Fibroblast of lung (primary cell): ENCODE measurements around the gene TMEM161B. TPM values are rescaled to one million over a fixed set of nuclear protein-coding genes. Genes with fewer than 3 reads are reported as not detected.

Experiments
- DNase-seq, 2 donors: peaks; one replicate each; pipeline versions ENCODE4 v3.0.0 to v3.0.0-alpha.2; 2010; ENCODE audit warnings: low read depth in 2 of 2
- H2AFZ ChIP-seq: 2 replicates; pipeline ENCODE4 v1.5.1; 2012; ENCODE audit warnings: low read length, control low read depth, inconsistent platforms
- H3K27ac ChIP-seq: 2 replicates; pipeline ENCODE4 v1.5.1; 2011; ENCODE audit warnings: low read length, control low read depth; ENCODE audit not compliant: insufficient read depth
- H3K27me3 ChIP-seq: 2 replicates; pipeline ENCODE4 v1.5.1; 2011; ENCODE audit warnings: mild to moderate bottlenecking, low read length; ENCODE audit not compliant: control insufficient read depth, insufficient read depth
- H3K36me3 ChIP-seq: 2 replicates; pipeline ENCODE4 v1.5.1; 2011; ENCODE audit warnings: low read length; ENCODE audit not compliant: control insufficient read depth, insufficient read depth
- H3K4me1 ChIP-seq: 2 replicates; pipeline ENCODE4 v1.5.1; 2011; ENCODE audit warnings: low read length; ENCODE audit not compliant: control insufficient read depth, insufficient read depth; ENCODE audit errors: extremely low read depth
- H3K4me2 ChIP-seq: 2 replicates; pipeline ENCODE4 v1.5.1; 2011; ENCODE audit warnings: low read length, control low read depth; ENCODE audit not compliant: insufficient read depth; ENCODE audit errors: extremely low read depth
- H3K4me3 ChIP-seq, 4 experiments: fragments of 200-600 bp in 1 of 4; sonication (generic) in 1 of 4; replicated peaks in 1 of 4; 2 replicates each; pipeline ENCODE4 v1.5.1; 2011 to 2016; ENCODE audit warnings: low read length in 4 of 4, low read depth in 3 of 4, mild to moderate bottlenecking in 3 of 4, control low read depth in 2 of 4, inconsistent platforms in 1 of 4, mixed read lengths in 1 of 4; ENCODE audit not compliant: insufficient read depth in 1 of 4; ENCODE audit errors: control extremely low read depth in 1 of 4
- H3K79me2 ChIP-seq: 2 replicates; pipeline ENCODE4 v1.5.1; 2012; ENCODE audit warnings: mild to moderate bottlenecking, low read length, inconsistent platforms; ENCODE audit not compliant: control insufficient read depth, insufficient read depth
- H3K9ac ChIP-seq: 2 replicates; pipeline ENCODE4 v1.5.1; 2011; ENCODE audit warnings: mild to moderate bottlenecking, low read length, control low read depth; ENCODE audit not compliant: insufficient read depth
- H3K9me3 ChIP-seq: 2 replicates; pipeline ENCODE4 v1.5.1; 2012; ENCODE audit warnings: low read depth, low read length; ENCODE audit not compliant: control insufficient read depth, insufficient read depth
- H4K20me1 ChIP-seq: 2 replicates; pipeline ENCODE4 v1.5.1; 2011; ENCODE audit warnings: low read length; ENCODE audit not compliant: control insufficient read depth, insufficient read depth; ENCODE audit errors: extremely low read depth
- CTCF ChIP-seq, 2 donors: IDR thresholded peaks in 1 of 2; conservative IDR thresholded peaks in 1 of 2; 1 replicate in 1 of 2; 2 replicates in 1 of 2; pipeline ENCODE4 v1.5.1; 2011 to 2012; ENCODE audit warnings: low read length in 2 of 2, control low read depth in 1 of 2, inconsistent platforms in 1 of 2, low read depth in 1 of 2, mild to moderate bottlenecking in 1 of 2
- EZH2 ChIP-seq: IDR thresholded peaks from 2 replicates; pipeline ENCODE4 v1.5.1; 2012; ENCODE audit warnings: low read length, control low read depth, mild to moderate bottlenecking; ENCODE audit errors: missing control alignments
- polyA plus RNA-seq, 2 donors: library from polyadenylated mRNA; depleted of rRNA in 1 of 2; stranded (reverse) in 1 of 2; unstranded in 1 of 2; fragments of >200 nt; gene quantifications; 2 replicates each; pipeline ENCODE4 v1.2.1, GENCODE V29; 2011 to 2012; ENCODE audit warnings: missing spikeins in 1 of 2
- total RNA-seq: library from RNA; depleted of rRNA; stranded (reverse); fragments of >200 nt; gene quantifications from 2 replicates; pipeline ENCODE4 v1.2.1, GENCODE V29; 2014

The TMEM161B gene
- total and polyA plus RNA-seq, 2 donors (not counting 1 experiment from before 2014, with no cell fraction given) = 11.5 to 18.3 TPM

- H3K36me3 ChIP-seq = no peaks in the 10 kb centered on the region
- TF ChIP-seq EZH2 (no peak), CTCF (conservative IDR thresholded peaks at IDR 0.05 in 1 of 2, IDR thresholded peaks at IDR 0.05 in 1 of 2; ENCODE audit: low read depth in 1 of 2, low read length in 2 of 2) (no peak)
- no peaks in the 10 kb centered on the region for H3K9me3 ChIP-seq
- H3K27ac ChIP-seq = no peak overlapping the region
- no peak overlapping the region for H3K9ac ChIP-seq
- H3K79me2 ChIP-seq = no peaks in the 10 kb centered on the region
- no peak overlapping the region for H2AFZ ChIP-seq
- no peak for DNase-seq
- H3K4me1 ChIP-seq = no peaks in the 10 kb centered on the region
- H3K4me3 ChIP-seq = no peak overlapping the region
- no peaks in the 10 kb centered on the region for H4K20me1 ChIP-seq
- H3K27me3 ChIP-seq = no peaks in the 10 kb centered on the region
- no peak overlapping the region for H3K4me2 ChIP-seq
Measured at GRCh38 chr5:88214655-88215054, 54.0 kb downstream of the TMEM161B start.

GRCh38 chr5:88207575-88207974, 61.1 kb downstream of the TMEM161B start:
- H3K4me2 ChIP-seq = no peak overlapping the region
- no peaks in the 10 kb centered on the region for H4K20me1 ChIP-seq
- H3K4me1 ChIP-seq = no peaks in the 10 kb centered on the region
- H2AFZ ChIP-seq = no peak overlapping the region
- H3K9me3 ChIP-seq = no peaks in the 10 kb centered on the region
- no peaks in the 10 kb centered on the region for H3K27me3 ChIP-seq
- no peak overlapping the region for H3K4me3 ChIP-seq
- TF ChIP-seq EZH2 (no peak), CTCF (conservative IDR thresholded peaks at IDR 0.05 in 1 of 2, IDR thresholded peaks at IDR 0.05 in 1 of 2; ENCODE audit: low read depth in 1 of 2, low read length in 2 of 2) (no peak)
- no peak overlapping the region for H3K27ac ChIP-seq
- DNase-seq = no peak
- no peaks in the 10 kb centered on the region for H3K36me3 ChIP-seq
- H3K79me2 ChIP-seq = no peaks in the 10 kb centered on the region
- no peak overlapping the region for H3K9ac ChIP-seq

- DNase-seq = peak in 1 of 2 donors; percentile 88
Measured at GRCh38 chr5:88203981-88204750, 64.5 kb downstream of the TMEM161B start.

More at GRCh38 chr5:88203981-88204750, 64.5 kb downstream of the TMEM161B start:
- H3K36me3 ChIP-seq = no peaks in the 10 kb centered on the region
- H2AFZ ChIP-seq = no peak overlapping the region
- H3K4me3 ChIP-seq = no peak overlapping the region
- no peaks in the 10 kb centered on the region for H3K4me1 ChIP-seq
- no peaks in the 10 kb centered on the region for H3K79me2 ChIP-seq
- H3K9ac ChIP-seq = no peak overlapping the region
- TF ChIP-seq EZH2 (no peak), CTCF (conservative IDR thresholded peaks at IDR 0.05 in 1 of 2, IDR thresholded peaks at IDR 0.05 in 1 of 2; ENCODE audit: low read depth in 1 of 2, low read length in 2 of 2) (no peak)
- no peak overlapping the region for H3K27ac ChIP-seq
- H3K9me3 ChIP-seq = no peaks in the 10 kb centered on the region
- H3K4me2 ChIP-seq = no peak overlapping the region
- no peaks in the 10 kb centered on the region for H4K20me1 ChIP-seq
- H3K27me3 ChIP-seq = no peaks in the 10 kb centered on the region
